Gastrocnemius medialis (tissue), 4 donors: ENCODE data around the gene ABCA13.

Experiments
- CTCF ChIP-seq, 5 experiments: fragments of 450-650 bp in 3 of 5; fragments of 200-600 bp in 2 of 5; sonication (generic) in 2 of 5; IDR thresholded peaks in 4 of 5; conservative IDR thresholded peaks in 1 of 5; 1 replicate in 4 of 5; 2 replicates in 1 of 5; pipeline ENCODE4 v1.5.1; 2016 to 2019; ENCODE audit warnings: antibody characterized with exemption in 5 of 5, mild to moderate bottlenecking in 3 of 5, moderate library complexity in 3 of 5
- POLR2A ChIP-seq, 2 donors: fragments of 450-650 bp; IDR thresholded peaks; one replicate each; pipeline ENCODE4 v1.6.1; 2017; ENCODE audit warnings: antibody characterized with exemption in 2 of 2, mild to moderate bottlenecking in 2 of 2, moderate library complexity in 2 of 2

GRCh38 chr7:48263311-48263650, 92.0 kb downstream of the ABCA13 start:
- no peak for TF ChIP-seq CTCF (IDR thresholded peaks at IDR 0.05 in 4 of 5, conservative IDR thresholded peaks at IDR 0.05 in 1 of 5)
- no peak for TF ChIP-seq POLR2A (IDR thresholded peaks at IDR 0.05)
